Liver (tissue), 9 donors: Measurements from ENCODE around the gene IRGC. TPM values are rescaled to one million over a fixed set of nuclear protein-coding genes. Genes with fewer than 3 reads are reported as not detected.

Source experiments
- DNase-seq: peaks from one replicate; pipeline ENCODE4 v3.0.0-alpha.2; 2017; ENCODE audit warnings: low spot score
- H3K27ac ChIP-seq, 2 donors: one replicate each; pipeline ENCODE4 v1.7.0; 2013; ENCODE audit warnings: inconsistent platforms in 2 of 2, low read length in 2 of 2, control low read depth in 1 of 2, low read depth in 1 of 2, mild to moderate bottlenecking in 1 of 2
- H3K27me3 ChIP-seq, 4 donors: one replicate each; pipeline versions ENCODE4 v1.6.1 to v1.7.0; 2013; ENCODE audit warnings: low read length in 3 of 4, inconsistent platforms in 1 of 4, mild to moderate bottlenecking in 1 of 4, moderate library complexity in 1 of 4; ENCODE audit not compliant: control insufficient read depth in 4 of 4, insufficient read depth in 4 of 4
- H3K36me3 ChIP-seq, 4 donors: one replicate each; pipeline versions ENCODE4 v1.6.1 to v1.7.0; 2013; ENCODE audit warnings: low read length in 3 of 4, mild to moderate bottlenecking in 3 of 4, low read depth in 1 of 4, moderate library complexity in 1 of 4; ENCODE audit not compliant: control insufficient read depth in 4 of 4, insufficient read depth in 3 of 4
- H3K4me1 ChIP-seq, 4 donors: one replicate each; pipeline versions ENCODE4 v1.6.1 to v1.7.0; 2013; ENCODE audit warnings: low read length in 3 of 4, mild to moderate bottlenecking in 3 of 4, moderate library complexity in 1 of 4; ENCODE audit not compliant: control insufficient read depth in 4 of 4, insufficient read depth in 4 of 4
- H3K4me3 ChIP-seq, 3 donors: one replicate each; pipeline versions ENCODE4 v1.6.1 to v1.7.0; 2013; ENCODE audit warnings: low read length in 3 of 3, control low read depth in 1 of 3, low read depth in 1 of 3, mild to moderate bottlenecking in 1 of 3
- H3K9ac ChIP-seq, 2 donors: one replicate each; pipeline ENCODE4 v1.7.0; 2013; ENCODE audit warnings: low read length in 2 of 2, mild to moderate bottlenecking in 2 of 2, moderate library complexity in 2 of 2, control low read depth in 1 of 2, low read depth in 1 of 2
- H3K9me3 ChIP-seq, 4 donors: one replicate each; pipeline versions ENCODE4 v1.6.1 to v1.7.0; 2013; ENCODE audit warnings: low read length in 3 of 4; ENCODE audit not compliant: control insufficient read depth in 4 of 4
- ATF3 ChIP-seq: IDR thresholded peaks from 2 replicates; pipeline ENCODE4 v1.6.1; 2016; ENCODE audit warnings: antibody characterized with exemption
- CTCF ChIP-seq: fragments of 150-350 bp; IDR thresholded peaks from 2 replicates; pipeline ENCODE4 v1.5.1; 2017; ENCODE audit warnings: improper control_type of control experiment, low read depth, low read length; ENCODE audit not compliant: missing input control
- EGR1 ChIP-seq, 2 donors: IDR thresholded peaks; 2 replicates each; pipeline ENCODE4 v1.6.1; 2016 to 2018; ENCODE audit warnings: antibody characterized with exemption in 2 of 2, low read depth in 2 of 2
- FOXA1 ChIP-seq: IDR thresholded peaks from 2 replicates; pipeline ENCODE4 v1.6.1; 2016; ENCODE audit warnings: antibody characterized with exemption
- FOXA2 ChIP-seq: IDR thresholded peaks from 2 replicates; pipeline ENCODE4 v1.6.1; 2016; ENCODE audit warnings: antibody characterized with exemption
- GABPA ChIP-seq, 2 donors: IDR thresholded peaks in 1 of 2; conservative IDR thresholded peaks in 1 of 2; 2 replicates each; pipeline ENCODE4 v1.6.1; 2016; ENCODE audit warnings: antibody characterized with exemption in 2 of 2, mild to moderate bottlenecking in 1 of 2, moderate library complexity in 1 of 2
- HNF4A ChIP-seq, 2 donors: conservative IDR thresholded peaks; 2 replicates each; pipeline ENCODE4 v1.6.1; 2016; ENCODE audit warnings: antibody characterized with exemption in 2 of 2, mild to moderate bottlenecking in 2 of 2
- JUND ChIP-seq, 2 donors: IDR thresholded peaks; 2 replicates each; pipeline ENCODE4 v1.6.1; 2016; ENCODE audit warnings: antibody characterized with exemption in 2 of 2
- MAX ChIP-seq: IDR thresholded peaks from 2 replicates; pipeline ENCODE4 v1.6.1; 2016; ENCODE audit warnings: antibody characterized with exemption
- NR2F2 ChIP-seq: IDR thresholded peaks from 2 replicates; pipeline ENCODE4 v1.6.1; 2016; ENCODE audit warnings: antibody characterized with exemption
- RAD21 ChIP-seq, 2 donors: IDR thresholded peaks; 2 replicates each; pipeline ENCODE4 v1.6.1; 2016; ENCODE audit warnings: antibody characterized with exemption in 2 of 2, mild to moderate bottlenecking in 2 of 2
- RXRA ChIP-seq, 2 donors: IDR thresholded peaks; 2 replicates each; pipeline ENCODE4 v1.6.1; 2017 to 2018; ENCODE audit warnings: antibody characterized with exemption in 2 of 2, mild to moderate bottlenecking in 1 of 2
- SP1 ChIP-seq: IDR thresholded peaks from 2 replicates; pipeline ENCODE4 v1.6.1; 2018; ENCODE audit warnings: antibody characterized with exemption, mild to moderate bottlenecking
- TAF1 ChIP-seq: conservative IDR thresholded peaks from 2 replicates; pipeline ENCODE4 v1.6.1; 2016; ENCODE audit warnings: antibody characterized with exemption, mild to moderate bottlenecking
- YY1 ChIP-seq: IDR thresholded peaks from 2 replicates; pipeline ENCODE4 v1.6.1; 2016; ENCODE audit warnings: antibody characterized with exemption, mild to moderate bottlenecking
- ZBTB33 ChIP-seq: IDR thresholded peaks from 2 replicates; pipeline ENCODE4 v1.6.1; 2016; ENCODE audit warnings: antibody characterized with exemption
- whole genome bisulfite sequencing: extraction: QIAGEN DNeasy Blood & Tissue Kit; methylation state at CpG from one replicate; pipeline ENCODE4 v1.1.7; 2013; 5-methylcytosine and 5-hydroxymethylcytosine counted together
- polyA plus RNA-seq, 2 donors: library from polyadenylated mRNA; stranded (reverse) in 1 of 2; unstranded in 1 of 2; fragments of 200-250 nt in 1 of 2; fragments of >200 nt in 1 of 2; fragmentation: Nextera tagmentation in 1 of 2; extraction: Ambion mirVana in 1 of 2; gene quantifications; one replicate each; pipeline versions ENCODE4 v1.2.1 to v1.2.3, GENCODE V29; 2013 to 2015
- total RNA-seq, 2 donors: library from RNA; depleted of rRNA; stranded (reverse); fragments of >200 nt; gene quantifications; one replicate each; pipeline ENCODE4 v1.2.3, GENCODE V29; 2014
- donor health status: healthy.
- donor health status: healthy.
- donor health status: healthy.
- donor health status: healthy.
- donor health status: healthy.

IRGC gene
- total and polyA plus RNA-seq, 4 donors, result not detected

- H3K9me3 ChIP-seq, result no peaks in the 10 kb centered on the region
- H3K4me1 ChIP-seq, result no peaks in the 10 kb centered on the region
- H3K27ac ChIP-seq, result no peak overlapping the region
- no peak overlapping the region for H3K4me3 ChIP-seq
- no peaks in the 10 kb centered on the region for H3K27me3 ChIP-seq
- DNase-seq, result no peak
- H3K9ac ChIP-seq, result no peak overlapping the region
- peaks cover 14 to 56% (median 46%) of the 10 kb centered on the region in 4 donors for H3K36me3 ChIP-seq
- TF ChIP-seq YY1 (no peak), MAX (no peak), TAF1 (no peak)
- WGBS, result 71% methylated on average over 5 of the region's 5 CpGs
Observed at GRCh38 chr19:43738780-43739211, 22.9 kb downstream of the IRGC start.

GRCh38 chr19:43739439-43740235 lies 23.8 kb downstream of the IRGC start:
- no peaks in the 10 kb centered on the region for H3K9me3 ChIP-seq
- H3K9ac ChIP-seq, result no peak overlapping the region
- H3K4me3 ChIP-seq, result no peak overlapping the region
- no peaks in the 10 kb centered on the region for H3K27me3 ChIP-seq
- no peaks in the 10 kb centered on the region for H3K4me1 ChIP-seq
- H3K36me3 ChIP-seq, result peaks cover 14 to 59% (median 44%) of the 10 kb centered on the region in 4 donors
- DNase-seq, result no peak
- 70% methylated on average over 16 of the region's 16 CpGs for WGBS
- H3K27ac ChIP-seq, result no peak overlapping the region
- TF ChIP-seq TAF1 (no peak), ATF3 (no peak), NR2F2 (no peak), RAD21 (IDR thresholded peaks at IDR 0.05) (no peak), HNF4A (conservative IDR thresholded peaks at IDR 0.05) (no peak), FOXA2 (no peak), JUND (IDR thresholded peaks at IDR 0.05) (no peak), MAX (no peak), CTCF (no peak), EGR1 (IDR thresholded peaks at IDR 0.05; ENCODE audit: low read depth in 2 of 2) (no peak), YY1 (no peak), GABPA (IDR thresholded peaks at IDR 0.05 in 1 of 2, conservative IDR thresholded peaks at IDR 0.05 in 1 of 2) (no peak), RXRA (IDR thresholded peaks at IDR 0.05) (no peak), SP1 (no peak)

- Histone ChIP-seq H3K9me3 (no peaks in the 10 kb centered on the region), H3K4me3 (no peak overlapping the region), H3K36me3 (peaks cover 11 to 61% (median 44%) of the 10 kb centered on the region in 4 donors), H3K27ac (no peak overlapping the region), H3K4me1 (no peaks in the 10 kb centered on the region), H3K9ac (no peak overlapping the region), H3K27me3 (no peaks in the 10 kb centered on the region)
- DNase-seq, result no peak
- 91% methylated on average over 10 of the region's 10 CpGs for WGBS
- TF ChIP-seq YY1 (no peak), MAX (no peak), JUND (IDR thresholded peaks at IDR 0.05) (no peak), CTCF (no peak), RXRA (IDR thresholded peaks at IDR 0.05) (no peak), ZBTB33 (no peak), HNF4A (conservative IDR thresholded peaks at IDR 0.05) (no peak), FOXA2 (no peak), RAD21 (IDR thresholded peaks at IDR 0.05) (no peak), GABPA (IDR thresholded peaks at IDR 0.05 in 1 of 2, conservative IDR thresholded peaks at IDR 0.05 in 1 of 2) (no peak), FOXA1 (no peak), EGR1 (IDR thresholded peaks at IDR 0.05; ENCODE audit: low read depth in 2 of 2) (no peak), TAF1 (no peak)
Observed at GRCh38 chr19:43741075-43741825, 25.4 kb downstream of the IRGC start.
